Measurements from ENCODE around the gene SHOC2.

GRCh38 chr10:111017098-111017497, 97.7 kb downstream of the SHOC2 start:
- TF ChIP-seq POLR2A (IDR thresholded peaks at IDR 0.05): no peak
- TF ChIP-seq CTCF (IDR thresholded peaks at IDR 0.05): no peak
- TF ChIP-seq EP300 (IDR thresholded peaks at IDR 0.05): no peak
